GM21737 (cell line): ENCODE measurements around the gene OIP5.
A peak's percentile ranks its signal among the peaks of the same experiment; 100 is the strongest.
"Not testable (repeated sequence)": the region's sequence is repeated elsewhere in the genome, so short reads cannot be mapped to it uniquely, and the experiment has no call there.

ENCODE experiments used
- ATAC-seq: cut with Tn5 transposase; IDR thresholded peaks from one replicate; pipeline ENCODE4 v1.9.1; 2021; ENCODE audit warnings: mild to moderate bottlenecking, moderate library complexity; ENCODE audit not compliant: unreplicated experiment

The OIP5 gene

DNA sequence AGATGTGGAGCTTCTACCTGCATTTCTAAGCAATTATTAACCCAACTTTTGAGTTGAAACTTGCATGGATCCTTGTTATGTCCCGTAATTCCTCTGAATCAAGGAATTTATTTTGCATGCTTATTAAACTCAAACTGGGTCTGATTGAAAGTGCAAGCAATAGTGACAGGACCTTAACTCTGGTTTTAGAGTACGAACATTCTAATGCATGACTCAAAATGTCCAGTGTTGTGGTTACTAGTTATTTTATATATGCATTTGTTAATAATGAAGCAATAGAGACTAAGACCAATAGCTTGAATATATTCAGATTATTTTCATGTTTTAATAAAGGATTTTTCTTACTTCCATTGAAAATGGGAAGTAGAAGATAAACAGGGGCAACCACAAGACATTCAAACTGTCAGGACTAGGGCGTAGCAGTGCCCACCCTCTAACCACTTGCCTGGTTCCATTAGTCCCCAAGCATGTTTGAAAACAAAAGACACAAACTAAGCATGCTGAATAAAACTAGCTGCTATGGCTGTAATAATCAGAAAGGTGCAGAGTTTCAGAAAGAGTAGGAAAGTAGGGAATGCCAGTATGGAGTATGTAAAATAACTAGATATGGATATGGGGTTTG, 28.1 kb downstream of the OIP5 start:
- ATAC-seq: no peak

DNA sequence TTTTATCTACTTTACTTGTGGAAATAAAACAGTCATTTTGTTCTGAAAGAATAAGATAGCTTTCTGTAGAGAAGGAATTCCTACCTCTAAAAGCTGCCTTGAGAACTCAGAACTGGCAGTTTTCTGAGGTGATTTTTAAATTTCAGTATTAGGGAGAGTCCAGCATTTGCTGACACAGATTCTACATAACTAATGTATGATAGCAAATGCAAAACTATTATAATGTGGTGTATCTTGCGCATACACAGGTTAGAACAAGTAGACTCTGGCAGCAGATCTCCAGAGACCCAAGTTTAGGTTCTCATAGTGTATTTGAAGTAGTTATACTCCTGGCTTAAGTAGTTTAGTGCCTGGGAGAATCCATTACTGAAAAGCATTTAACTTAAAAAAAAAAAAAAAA, 30.8 kb downstream of the OIP5 start:
- no peak for ATAC-seq

DNA sequence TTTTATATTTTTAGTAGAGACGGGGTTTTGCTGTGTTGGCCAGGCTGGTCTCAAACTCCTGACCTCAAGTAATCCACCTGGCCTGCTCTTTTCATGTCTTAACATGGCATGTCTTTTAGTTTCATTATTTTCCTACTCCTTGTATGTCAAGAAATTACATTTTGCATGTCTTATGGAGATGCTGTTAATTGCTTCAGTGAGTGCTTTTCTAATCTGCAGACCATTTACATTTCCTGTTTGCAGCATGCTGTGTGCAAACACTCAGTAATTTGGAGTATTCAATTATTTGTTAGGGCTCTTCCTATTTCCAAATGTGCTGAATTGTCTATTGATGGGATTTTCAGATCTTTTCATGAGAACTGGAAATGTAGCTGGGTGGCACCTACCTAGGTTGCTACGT, 31.3 kb downstream of the OIP5 start:
- not testable (repeated sequence) for ATAC-seq

DNA sequence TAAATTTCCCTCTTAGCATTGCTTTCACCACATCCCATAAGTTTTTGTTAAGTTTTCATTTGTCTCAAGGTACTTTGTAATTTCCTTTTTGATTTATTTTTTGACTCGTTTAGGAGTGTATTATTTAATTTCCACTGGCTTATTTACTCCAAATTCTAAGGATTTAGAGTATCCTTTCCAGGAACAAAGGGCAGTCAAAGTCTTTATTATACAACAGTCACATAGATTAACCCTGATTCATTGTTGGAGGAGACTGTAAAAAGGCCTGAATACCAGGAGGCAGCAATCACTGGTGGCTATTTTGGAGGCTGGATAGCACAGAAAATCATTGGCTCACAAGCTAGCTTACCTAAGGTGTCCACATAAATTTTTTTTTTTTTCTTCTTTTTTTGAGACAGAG, 39.9 kb downstream of the OIP5 start:
- ATAC-seq: no peak

DNA sequence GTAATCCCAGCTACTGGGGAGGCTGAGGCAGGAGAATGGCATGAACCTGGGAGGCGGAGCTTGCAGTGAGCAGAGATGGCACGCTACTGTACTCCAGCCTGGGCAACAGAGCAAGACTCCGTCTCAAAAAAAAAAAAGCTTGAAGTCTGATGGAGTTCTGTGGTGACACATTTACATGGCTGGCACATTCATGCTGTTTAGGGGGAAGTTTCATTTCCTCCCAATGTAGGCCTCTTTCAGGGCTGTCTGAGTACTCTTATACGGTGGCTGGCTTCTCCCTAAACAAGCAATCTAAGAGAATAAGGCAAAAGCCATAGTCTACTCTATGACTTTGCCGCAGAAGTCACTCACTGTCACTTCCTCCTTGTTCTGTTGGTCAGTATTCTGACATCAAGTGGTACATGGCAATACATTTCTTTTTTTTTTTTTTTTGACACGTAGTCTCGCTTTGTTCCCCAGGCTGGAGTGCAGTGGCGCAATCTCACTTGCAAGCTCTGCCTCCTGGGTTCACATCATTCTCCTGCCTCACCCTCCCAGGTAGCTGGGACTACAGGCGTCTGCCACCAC, 41.2 kb downstream of the OIP5 start:
- peak; percentile 68 for ATAC-seq

DNA sequence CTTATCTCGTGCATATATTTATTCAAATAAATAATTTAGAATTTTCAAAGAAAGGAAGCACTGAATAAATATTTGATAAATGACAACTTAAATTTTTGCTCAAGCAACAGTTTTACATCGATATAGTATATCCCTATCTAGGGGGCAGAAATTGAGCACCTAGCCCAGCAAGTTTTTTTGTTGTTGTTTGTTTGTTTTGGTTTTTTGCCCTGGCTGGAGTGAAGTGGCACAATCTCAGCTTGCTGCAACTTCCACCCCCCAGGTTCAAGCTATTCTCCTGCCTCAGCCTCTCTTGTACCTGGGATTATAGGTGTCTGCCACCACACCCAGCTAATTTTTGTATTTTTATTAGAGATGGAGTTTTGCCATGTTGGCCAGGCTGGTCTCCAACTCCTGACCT, 42.4 kb downstream of the OIP5 start:
- ATAC-seq: no peak

DNA sequence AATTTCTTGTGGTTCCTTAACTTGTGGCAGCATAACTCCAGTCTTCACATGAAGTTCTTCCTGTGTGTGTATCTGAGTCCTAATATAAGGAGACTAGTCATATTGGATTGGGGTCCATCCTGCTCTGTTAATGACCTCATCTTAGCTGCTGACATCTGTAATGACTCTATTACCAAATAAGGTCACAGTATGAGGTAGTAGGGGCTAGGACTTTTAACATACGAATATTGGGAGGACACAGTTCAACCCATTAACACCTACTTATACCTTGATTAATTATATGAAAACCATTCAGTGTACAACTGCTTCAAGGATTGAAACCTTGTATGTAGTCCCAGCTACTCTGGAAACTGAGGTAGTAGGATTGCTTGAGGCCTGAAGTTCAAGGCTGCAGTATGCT, 43.9 kb downstream of the OIP5 start:
- ATAC-seq: no peak

DNA sequence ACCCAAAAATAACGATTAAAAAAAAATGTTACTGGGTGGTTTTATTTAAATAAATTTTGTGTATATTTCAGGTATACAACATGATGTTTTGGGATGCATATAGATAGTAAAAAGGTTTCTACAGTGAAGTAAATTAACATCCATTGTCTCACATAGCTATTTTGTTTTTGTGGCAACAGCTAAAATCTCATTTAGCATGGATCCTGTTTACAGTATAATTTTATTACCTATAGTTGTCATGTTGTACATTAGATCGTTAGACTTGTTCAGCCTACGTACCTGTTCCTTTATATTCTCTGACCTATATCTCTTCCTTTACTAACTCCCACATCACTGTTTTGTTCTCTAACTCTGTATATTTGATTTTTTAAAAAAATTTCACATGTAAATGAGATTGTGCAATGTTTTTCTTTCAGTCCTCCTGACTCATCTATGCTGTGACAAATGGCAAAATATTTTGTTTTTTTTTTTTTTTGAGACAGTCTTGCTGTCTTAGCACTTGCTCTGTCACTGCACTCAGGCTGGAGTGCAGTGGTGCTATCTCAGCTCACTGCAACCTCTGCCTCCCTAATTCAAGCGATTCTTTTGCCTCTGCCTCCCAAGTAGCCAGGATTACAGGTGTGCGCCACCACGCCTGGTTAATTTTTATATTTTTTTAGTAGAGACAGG, 45.6 kb downstream of the OIP5 start:
- no peak for ATAC-seq

DNA sequence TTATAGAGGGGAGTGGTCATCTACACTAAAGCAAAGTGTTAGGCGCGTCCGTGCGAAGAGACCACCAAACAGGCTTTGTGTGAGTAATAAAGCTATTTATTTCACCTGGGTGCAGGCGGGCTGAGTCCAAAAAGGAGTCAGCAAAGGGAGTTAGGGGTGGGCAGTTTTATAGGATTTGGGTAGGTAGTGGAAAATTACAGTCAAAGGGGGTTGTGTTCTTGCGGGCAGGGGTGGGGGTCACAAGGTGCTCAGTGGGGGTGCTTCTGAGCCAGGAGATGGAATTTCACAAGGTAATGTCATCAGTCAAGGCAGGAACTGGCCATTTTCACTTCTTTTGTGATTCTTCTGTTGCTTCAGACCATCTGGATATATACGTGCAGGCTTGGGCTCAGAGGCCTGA, 47.1 kb downstream of the OIP5 start:
- no peak for ATAC-seq

DNA sequence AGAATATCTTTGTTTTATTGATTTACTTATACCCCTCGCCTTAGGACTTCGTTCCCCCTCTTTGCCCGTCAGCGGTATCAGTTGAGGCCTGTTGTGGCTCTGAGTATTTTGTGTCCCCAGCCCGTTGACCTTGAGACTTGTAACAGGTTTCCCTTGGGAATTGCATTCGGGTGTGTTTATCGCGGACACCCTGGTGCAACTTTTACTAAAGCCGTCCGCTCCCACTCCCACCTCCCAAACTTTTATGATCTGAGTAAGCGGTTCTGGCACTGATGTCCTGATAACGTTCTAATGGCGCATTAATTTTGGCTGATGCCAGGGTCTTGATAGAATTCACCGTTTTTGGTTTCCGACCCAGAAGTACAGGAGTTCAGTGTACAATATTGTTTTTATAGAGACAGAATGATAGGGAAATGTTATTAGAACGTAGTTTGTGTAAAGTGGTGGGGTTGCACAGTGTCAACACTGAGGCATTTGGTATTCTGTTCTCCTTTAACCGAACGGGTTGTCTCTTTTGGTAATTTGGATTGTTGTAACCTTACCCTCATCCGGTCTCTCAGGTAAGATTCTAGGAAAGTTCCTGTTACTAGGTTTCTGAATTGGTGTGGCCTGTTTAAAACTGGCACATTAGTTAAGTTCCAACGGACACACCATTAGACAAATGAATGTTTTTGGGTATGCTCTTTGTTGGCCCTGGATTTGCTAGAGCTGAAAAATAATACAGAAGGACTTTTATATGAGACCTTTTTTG, 47.8 kb downstream of the OIP5 start:
- no peak for ATAC-seq

DNA sequence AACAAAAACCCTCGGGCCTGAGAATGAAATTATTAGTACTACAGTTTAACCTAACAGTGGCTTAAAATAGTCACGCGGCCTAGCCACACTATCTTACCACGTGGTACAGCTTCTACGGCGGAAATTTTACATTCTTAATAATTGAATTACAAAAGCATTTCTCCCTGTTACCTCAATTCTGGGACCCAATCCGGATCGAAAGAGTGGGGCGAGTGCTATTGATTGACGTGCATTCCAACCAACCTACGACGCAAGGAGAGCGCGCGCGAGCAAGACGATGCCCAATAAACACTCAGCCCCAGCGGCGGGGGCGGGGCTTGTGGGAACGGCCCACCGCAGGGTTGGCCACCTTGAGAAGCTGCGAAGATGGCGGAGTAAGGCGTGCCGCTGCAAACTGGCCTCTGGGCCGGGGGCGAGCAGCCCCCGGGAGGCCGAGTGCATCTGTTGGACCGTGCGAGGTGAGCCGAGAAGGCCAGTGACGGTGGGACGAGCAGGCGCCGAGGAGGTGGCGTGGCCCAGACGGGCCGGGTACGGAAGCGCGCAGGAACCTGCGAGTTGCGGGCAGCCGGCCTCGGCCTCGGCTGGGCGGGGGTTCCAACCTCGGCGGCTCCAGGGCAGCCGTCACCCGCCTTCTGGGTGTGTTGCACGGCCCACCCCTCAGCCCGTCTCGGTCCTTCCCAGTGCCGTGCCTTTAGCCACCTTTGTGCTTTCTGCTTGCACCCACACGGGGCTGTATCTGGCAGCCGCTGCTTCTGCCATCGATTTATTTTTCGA, 48.6 kb downstream of the OIP5 start:
- ATAC-seq: peak; percentile 94

DNA sequence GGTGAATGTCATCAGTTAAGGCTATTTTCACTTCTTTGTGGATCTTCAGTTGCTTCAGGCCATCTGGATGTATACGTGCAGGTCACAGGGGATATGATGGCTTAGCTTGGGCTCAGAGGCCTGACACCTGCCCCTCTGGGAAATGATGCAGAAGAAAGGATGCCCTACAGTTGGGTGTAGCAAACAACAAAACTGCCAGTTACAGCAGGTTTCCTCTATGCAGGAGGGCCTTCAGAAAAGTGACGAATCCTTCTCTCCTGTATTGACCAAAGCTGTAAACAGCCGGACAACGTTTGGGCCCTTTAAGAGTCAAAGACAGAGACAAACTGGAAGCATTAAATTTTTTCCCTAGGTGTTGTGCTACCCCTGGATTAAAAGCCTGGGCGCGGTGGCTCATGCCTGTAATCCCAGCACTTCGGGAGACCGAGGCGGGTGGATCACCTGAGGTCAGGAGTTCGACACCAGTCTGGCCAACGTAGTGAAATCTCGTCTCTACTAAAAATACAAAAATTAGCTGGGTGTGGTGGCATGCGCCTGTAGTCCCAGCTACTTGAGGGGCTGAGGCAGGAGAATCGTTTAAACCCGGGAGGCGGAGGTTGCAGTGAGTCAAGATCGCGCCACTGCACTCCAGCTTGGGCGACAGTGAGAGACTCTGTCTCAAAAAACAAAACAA, 49.3 kb downstream of the OIP5 start:
- ATAC-seq: not testable (repeated sequence)

DNA sequence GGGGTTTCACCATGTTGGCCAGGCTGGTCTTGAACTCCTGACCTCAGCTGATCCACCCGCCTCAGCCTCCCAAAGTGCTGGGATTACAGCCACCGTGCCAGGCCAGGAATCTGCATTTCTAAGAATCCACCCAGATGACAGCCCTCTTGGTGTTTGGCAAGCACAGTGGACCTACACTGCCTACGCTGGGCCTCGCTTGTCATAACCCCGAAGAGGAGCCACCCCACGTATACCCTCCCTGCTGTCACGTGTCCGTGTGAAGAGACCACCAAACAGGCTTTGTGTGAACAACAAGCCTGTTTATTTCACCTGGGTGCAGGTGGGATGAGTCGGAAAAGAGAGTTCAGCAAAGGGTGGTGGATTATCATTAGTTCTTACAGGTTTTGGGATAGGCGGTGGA, 50.0 kb downstream of the OIP5 start:
- ATAC-seq: not testable (repeated sequence)

DNA sequence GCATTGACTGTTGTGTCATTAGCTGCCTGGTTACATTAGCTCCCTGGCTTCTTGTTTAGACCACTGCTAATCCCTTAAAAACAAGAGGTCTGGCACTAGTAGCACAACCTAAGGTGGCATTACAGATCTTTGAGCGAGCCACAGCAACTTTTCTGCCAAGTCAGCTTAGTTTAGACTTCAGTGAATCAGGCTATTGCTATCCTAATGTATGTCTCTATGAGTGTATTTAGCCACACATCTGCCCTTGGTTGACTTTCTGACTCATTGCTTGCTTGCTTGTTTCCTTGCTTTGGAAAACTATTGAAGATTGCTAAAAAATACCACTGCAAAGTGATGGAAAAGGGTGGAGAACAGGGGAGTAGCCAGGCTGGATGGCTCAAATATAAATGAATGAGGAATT, 51.2 kb downstream of the OIP5 start:
- ATAC-seq: no peak

DNA sequence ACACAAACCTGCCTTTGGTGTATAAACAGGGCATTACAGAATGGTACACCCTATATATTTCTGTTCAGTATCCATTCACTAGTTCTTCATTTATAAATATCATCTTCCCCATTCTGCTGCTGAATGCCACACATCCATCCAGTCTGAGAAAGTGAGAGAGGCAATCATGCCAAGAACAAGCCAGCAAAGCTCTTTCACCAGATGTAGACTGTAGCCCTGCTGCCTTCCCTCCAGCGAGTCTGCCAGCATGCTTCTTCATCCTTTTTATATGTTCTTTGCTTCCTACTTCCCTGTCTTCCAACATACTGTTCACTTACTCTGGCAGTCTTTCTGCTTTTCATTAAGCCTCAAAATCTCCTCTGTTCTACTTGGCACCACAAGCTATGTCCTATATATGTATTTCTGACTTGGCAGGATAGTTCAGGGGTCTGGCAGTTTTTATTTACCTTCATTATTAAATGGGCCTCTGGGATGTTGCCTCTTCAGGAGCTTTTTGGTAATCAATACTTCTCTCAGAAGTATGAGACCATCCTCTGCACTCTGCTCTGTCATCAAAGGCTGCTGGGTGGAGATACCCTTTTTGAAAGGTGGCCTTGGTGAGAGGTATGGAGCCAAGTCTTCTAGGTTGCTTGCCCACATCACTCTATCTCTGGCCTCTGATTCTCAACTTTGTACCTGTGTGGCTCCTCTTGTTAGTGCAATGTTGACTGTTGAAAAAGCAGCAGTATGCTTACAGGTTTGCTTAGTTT, 52.7 kb downstream of the OIP5 start:
- ATAC-seq: no peak

DNA sequence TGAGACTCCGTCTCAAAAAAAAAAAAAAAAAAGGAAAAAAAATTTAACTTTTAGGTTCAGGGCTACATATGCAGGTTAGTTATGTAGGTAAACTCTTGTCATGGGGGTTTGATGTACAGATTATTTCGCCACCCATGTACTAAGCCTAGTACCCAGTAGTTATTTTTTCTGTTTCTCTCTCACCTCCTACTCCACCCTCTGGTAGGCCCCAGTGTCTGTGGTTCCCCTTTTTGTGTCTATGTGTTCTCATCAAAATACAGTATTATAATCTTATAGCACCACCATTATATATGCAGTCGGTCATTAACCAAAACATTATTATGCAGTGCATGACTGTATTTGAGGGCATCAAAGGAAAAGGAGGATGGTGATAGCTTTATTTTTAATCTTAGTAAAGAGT, 54.1 kb downstream of the OIP5 start:
- no peak for ATAC-seq

DNA sequence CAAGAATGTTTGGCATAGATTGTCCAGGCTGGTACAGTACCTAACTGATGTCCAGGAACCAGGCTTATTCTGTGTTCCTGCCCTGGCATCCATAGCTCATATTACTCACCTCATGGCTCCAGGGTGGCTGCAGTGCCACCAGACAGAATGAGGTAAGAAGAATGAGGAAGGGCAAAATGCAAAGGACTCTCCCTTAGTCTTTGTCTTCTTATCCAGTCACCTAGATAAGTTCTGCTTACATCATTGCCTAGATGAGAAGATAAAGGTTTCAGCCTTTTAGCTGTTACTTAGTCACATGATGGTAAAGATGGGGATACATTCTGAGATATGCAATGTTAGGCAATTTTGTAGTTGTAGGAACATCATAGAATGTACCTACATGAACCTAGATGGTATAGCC, 55.6 kb downstream of the OIP5 start:
- no peak for ATAC-seq

DNA sequence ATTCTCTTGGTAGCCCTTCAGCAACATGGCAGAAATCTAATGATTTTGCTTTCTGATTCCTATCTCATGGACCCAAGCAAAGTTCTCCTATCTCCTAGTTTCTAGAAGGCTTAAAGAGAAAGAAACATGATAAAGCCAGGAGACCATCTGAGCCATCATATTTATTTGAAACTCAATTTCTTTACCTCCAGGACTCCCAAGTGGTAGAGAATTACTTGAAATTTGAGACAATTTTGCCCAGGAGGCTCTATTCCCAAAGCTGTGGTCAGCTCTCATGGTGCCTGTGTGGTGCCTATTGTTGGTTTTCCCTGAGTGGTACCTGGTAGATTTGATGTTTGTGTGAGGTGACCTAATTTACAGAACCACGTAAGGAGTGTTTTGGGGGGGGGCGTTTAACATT, 62.5 kb downstream of the OIP5 start:
- ATAC-seq: no peak

DNA sequence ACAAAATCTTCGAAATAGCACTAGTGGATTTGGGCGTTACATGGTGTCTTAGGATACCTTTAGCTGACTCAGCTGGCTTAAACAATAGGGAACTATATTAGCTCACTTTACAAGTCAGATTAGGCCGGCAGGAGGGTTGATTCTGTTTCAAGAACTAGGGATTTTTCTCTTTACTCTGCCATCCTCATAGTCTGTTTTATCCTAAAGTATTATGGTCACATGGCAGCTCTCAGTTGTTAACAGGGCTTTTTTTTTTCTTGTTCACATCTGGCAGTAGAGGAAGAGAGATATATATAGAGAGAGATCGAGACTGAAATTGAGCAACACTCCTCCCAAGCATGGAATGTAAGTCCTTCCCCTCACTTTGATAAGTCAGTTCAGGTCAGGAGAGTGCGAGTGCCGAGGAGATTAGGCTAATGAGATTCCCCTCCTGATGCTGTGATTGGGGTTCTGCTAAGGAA, 68.5 kb downstream of the OIP5 start:
- no peak for ATAC-seq

DNA sequence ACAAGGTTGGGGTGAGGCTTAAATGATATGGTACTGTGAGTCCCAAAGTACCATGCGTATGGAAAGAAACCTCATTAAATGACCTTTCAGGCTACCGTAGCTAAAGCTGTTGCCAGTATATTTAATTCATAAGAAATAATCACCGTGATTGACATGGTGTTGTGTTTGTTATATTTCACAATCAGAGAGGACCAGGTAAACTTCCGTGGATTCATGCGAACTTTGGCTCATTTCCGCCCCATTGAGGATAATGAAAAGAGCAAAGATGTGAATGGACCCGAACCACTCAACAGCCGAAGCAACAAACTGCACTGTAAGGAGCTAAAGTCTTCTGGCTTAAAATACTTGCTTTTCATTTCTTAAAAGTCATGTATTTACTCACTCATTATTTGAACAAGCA, 69.8 kb downstream of the OIP5 start:
- ATAC-seq: no peak
